ENCODE data around the gene DSP. TPM values are rescaled to one million over a fixed set of nuclear protein-coding genes. Genes with fewer than 3 reads are reported as not detected.

Gene DSP
- total and polyA plus RNA-seq, 10 donors: 0.72 to 27.6 (median 15.0) TPM

GRCh38 chr6:7633361-7633760 lies 91.9 kb downstream of the DSP start:
- intact Hi-C loops (cut with DNase I; ENCODE audit: low total_unique reads): no loop called here
- TF ChIP-seq CTCF (IDR thresholded peaks at IDR 0.05 in 8 of 11, conservative IDR thresholded peaks at IDR 0.05 in 3 of 11): no peak

GRCh38 chr6:7636151-7636550 lies 94.7 kb downstream of the DSP start:
- TF ChIP-seq POLR2AphosphoS5 (IDR thresholded peaks at IDR 0.05) (no peak), POLR2A (IDR thresholded peaks at IDR 0.05) (no peak), CTCF (IDR thresholded peaks at IDR 0.05 in 8 of 11, conservative IDR thresholded peaks at IDR 0.05 in 3 of 11) (no peak)
- no peaks in the 10 kb centered on the region for H3K27me3 ChIP-seq (replicated peaks in 1 of 7)
- 60 to 100% (median 81%) methylated on average over 1 of the region's 1 CpG for WGBS, 5 donors
- no peak overlapping the region for H3K27ac ChIP-seq
- intact Hi-C loops (cut with DNase I; ENCODE audit: low total_unique reads): no loop called here
- no peaks in the 10 kb centered on the region for H3K4me1 ChIP-seq
- H3K9me3 ChIP-seq: no peaks in the 10 kb centered on the region
- no peaks in the 10 kb centered on the region for H3K36me3 ChIP-seq
- no peak for DNase-seq
- H3K4me3 ChIP-seq: no peak overlapping the region

More at GRCh38 chr6:7633361-7633760, 91.9 kb downstream of the DSP start:
- H3K9me3 ChIP-seq: no peaks in the 10 kb centered on the region
- H3K36me3 ChIP-seq: no peaks in the 10 kb centered on the region
- no peaks in the 10 kb centered on the region for H3K27me3 ChIP-seq (replicated peaks in 1 of 7)
- H3K27ac ChIP-seq: no peak overlapping the region
- H3K4me3 ChIP-seq: no peak overlapping the region
- DNase-seq: no peak
- no peaks in the 10 kb centered on the region for H3K4me1 ChIP-seq
- 73 to 87% (median 83%) methylated on average over 4 of the region's 4 CpGs for WGBS, 5 donors

Other genes starting within 250 kb of the DSP start
- 100 to 1,000 TPM in 4 of 7 donors, 10 to 100 TPM in 3; 70.7 to 132 (median 114) TPM for gene SSR1, start 228.5 kb upstream of the DSP start, total RNA-seq
- 10 to 100 TPM; 15.8 to 21.8 (median 20.9) TPM for gene SSR1, start 228.5 kb upstream of the DSP start, polyA plus RNA-seq
- gene CAGE1, start 151.9 kb upstream of the DSP start, total RNA-seq: not detected
- gene CAGE1, start 151.9 kb upstream of the DSP start, polyA plus RNA-seq: not detected
- gene RIOK1, start 151.9 kb upstream of the DSP start, total RNA-seq: 10 to 100 TPM; 15.8 to 26.6 (median 20.7) TPM
- 10 to 100 TPM; 12.7 to 16.6 (median 13.0) TPM for gene RIOK1, start 151.9 kb upstream of the DSP start, polyA plus RNA-seq
- 10 to 100 TPM; 13.8 to 23.8 (median 14.9) TPM for gene SNRNP48, start 48.5 kb downstream of the DSP start, total RNA-seq
- gene SNRNP48, start 48.5 kb downstream of the DSP start, polyA plus RNA-seq: 1 to 10 TPM; 4.8 to 7.4 (median 5.7) TPM
- 1 to 10 TPM; 2.5 to 6.9 (median 5.9) TPM for gene BMP6, start 184.4 kb downstream of the DSP start, total RNA-seq
- gene BMP6, start 184.4 kb downstream of the DSP start, polyA plus RNA-seq: under 1 TPM; 0.58 to 0.80 (median 0.65) TPM

Data from spleen (tissue), 11 donors.